Renal cortical epithelial cell (primary cell): ENCODE data around the gene ACBD3. TPM values are rescaled to one million over a fixed set of nuclear protein-coding genes. Genes with fewer than 3 reads are reported as not detected.

Experiments used
- DNase-seq: peaks from one replicate; pipeline ENCODE4 v3.0.0-alpha.2; 2011; ENCODE audit warnings: low read depth
- total RNA-seq: library from RNA; depleted of rRNA; stranded (reverse); fragments of >200 nt; gene quantifications from 2 replicates; pipeline ENCODE4 v1.2.3, GENCODE V29; 2014

ACBD3 gene
- total RNA-seq, 1 donor from 2014 or later, result 66.5 TPM

DNA sequence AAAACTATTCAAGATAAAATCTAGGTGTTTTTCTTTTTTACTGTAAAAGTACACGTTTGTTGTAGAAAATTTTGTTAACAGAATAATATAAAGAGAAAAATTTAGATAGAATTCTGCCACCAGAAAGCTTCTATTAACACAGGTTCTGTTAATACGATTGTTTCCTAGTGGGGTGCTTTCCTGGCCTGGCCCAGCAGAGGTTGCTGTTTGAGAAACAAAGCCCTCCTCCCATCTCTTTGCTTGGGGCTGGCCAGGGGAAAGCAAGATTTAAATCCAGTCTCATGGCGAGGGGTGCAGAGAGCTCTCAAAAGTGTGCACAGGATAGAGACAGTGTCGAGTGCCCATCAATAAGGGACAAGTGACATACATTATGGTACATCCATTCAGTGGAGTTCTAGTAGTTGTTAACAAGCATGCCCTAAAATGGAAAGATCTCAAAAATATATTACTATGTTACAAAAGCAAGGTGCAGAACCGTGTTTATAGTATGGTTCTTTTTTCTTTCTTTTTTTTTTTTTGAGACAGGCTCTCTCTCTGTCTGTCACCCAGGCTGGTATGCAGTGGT, 14.6 kb upstream of the ACBD3 start:
- DNase-seq, result no peak

DNA sequence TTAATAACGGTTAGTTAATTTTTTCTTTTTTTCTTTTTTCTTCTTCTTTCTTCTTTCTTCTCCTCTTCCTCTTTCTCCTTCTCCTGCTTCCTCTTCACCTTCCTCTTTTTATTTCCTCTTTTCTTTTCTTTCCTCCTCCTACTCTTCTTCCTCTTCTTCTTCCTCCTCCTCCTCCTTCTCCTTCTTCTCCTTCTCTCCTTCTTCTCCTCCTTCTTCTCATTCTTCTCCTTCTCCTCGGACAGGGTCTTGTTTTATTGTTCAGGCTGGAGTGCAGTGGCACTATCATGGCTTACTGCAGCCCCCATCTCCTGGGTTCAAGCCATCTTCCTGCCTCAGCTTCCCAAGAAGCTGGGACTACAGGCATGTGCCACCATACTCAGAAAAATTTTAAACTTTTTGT, 13.4 kb upstream of the ACBD3 start:
- no peak for DNase-seq

DNA sequence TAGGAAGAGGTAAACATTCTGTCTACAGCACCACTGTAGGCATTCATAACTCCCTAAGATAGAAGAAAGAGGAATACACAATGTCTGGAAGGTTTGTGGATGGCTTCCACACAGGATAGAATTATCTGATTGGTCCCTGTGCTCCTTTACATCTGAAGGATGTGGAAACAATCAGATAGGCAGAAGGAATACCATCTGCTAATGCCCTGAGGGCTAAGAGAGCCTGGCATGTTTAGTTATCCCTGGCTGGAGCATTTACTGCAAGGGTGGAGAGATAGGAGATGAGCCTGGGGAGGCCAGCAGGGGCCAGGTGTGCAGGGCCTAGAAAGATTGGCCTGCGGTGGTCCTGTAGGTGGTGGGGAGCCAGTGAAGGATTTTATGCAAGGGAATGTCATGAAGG, 8.6 kb upstream of the ACBD3 start:
- DNase-seq, result no peak

- DNase-seq, result no peak
These were observed 839 bp upstream of the ACBD3 start for GRCh38 chr1:226187380-226187779.

DNA sequence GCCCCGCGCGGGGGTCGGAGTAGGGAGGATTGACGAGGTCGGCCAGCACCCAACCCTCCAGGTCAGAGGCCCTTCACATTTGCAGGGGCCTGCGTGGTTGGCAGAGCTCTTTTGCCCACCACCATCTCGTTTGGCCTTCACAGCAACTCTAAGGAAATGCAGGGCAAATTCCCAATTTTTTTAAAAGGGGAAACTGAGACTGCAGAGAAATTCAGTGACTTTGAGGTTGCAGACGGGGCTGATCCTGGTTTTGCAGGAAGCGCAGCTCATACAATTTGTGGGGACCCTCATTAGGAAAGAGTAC, 430 bp upstream of the ACBD3 start:
- no peak for DNase-seq

DNA sequence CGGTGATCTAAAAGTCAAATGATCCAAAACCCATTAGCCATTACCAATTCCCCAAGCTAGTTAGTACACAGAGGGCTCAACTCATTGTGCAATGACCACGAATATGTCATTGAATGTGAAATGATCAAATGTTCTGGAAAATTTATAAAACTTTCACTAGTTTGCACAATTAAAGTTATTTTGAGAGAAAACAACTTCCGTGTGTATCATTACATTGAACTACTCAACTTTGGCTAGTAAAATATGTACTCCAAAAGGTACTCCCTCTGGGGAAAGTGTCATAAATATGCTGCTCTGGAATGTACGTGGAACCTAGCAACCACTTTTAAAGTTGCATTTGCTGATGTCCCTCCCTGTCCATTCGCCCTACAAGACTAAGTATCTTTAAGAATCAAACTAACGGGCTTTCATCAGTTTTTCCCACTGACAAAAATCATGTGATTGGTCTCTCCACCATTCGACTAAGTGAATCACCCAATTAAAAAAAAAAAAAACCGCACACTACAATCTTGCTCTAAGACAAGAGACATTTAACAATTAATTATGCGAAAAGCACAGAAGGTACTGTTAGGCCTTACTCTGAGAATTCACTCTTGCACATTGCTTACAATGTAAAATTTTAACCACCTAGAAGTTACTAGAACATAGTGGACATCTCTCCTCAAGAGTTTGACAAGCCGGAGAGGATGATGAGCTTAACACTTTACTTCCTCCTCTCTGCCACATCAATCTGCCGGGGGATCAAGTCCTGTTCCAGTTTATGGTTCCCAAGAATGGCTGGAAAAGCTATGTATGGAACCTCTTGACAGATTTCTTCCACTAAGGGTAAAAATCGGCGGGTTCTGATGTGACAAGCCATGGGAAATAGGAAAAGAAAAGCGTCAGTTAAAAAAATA, 1.2 kb downstream of the ACBD3 start:
- peak; percentile 70 for DNase-seq

GRCh38 chr1:226181996-226182714, 4.4 kb downstream of the ACBD3 start:
- DNase-seq, result peak; percentile 74

- DNase-seq, result no peak
These were observed 9.7 kb downstream of the ACBD3 start for GRCh38 chr1:226176870-226177269.

GRCh38 chr1:226172589-226172988, 14.0 kb downstream of the ACBD3 start:
- DNase-seq, result no peak

GRCh38 chr1:226166341-226166740, 20.2 kb downstream of the ACBD3 start:
- DNase-seq, result peak; percentile 28

DNA sequence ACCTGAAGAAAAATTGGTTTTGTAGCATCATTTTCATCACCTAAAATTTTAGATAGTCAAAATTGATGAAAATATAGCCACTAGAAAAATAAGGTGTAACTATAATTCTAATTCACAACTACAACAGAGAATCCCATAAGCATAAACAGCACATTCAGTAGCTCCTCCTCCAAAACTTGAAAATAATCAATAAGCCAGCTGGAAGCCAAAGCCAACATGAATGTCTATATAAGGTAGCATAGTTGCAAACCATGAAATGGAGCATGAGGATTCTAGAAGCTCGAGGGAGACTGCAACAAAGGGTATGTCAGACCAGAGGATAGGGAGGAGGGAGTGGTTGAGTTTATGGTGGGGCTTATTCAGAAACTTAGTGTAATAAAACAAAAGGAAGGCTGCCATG, 22.4 kb downstream of the ACBD3 start:
- DNase-seq, result no peak

- DNase-seq, result no peak
These were observed 23.6 kb downstream of the ACBD3 start for GRCh38 chr1:226162898-226163297.

- no peak for DNase-seq
These were observed 27.6 kb downstream of the ACBD3 start for GRCh38 chr1:226158983-226159382.

GRCh38 chr1:226158457-226158856, 28.1 kb downstream of the ACBD3 start:
- no peak for DNase-seq

DNA sequence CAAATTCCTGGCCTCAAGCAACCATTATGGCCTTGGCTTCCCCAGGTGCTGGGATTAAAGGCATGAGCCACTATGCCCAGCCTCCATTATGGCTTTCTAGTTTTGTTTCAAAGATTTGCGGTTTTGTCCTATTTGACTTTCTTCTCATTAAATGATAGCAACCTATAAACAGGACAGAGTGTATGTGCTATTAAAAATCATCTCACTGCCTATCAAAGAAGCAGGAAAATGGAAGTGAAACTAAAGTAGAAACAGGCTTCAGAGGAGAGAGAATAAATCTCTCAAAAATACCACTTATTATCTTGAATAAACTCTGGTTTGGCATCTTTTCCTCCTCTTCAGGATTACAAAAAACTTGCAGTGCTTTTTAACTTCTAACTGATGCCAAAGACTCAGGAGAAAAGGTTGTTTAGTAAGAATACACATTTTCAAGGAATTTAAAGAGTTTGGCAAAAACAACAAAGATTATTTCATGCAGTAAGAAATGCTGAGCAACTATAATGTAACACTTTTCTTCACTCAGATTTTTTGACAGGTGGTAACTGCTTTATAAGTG, 28.7 kb downstream of the ACBD3 start:
- DNase-seq, result no peak

- DNase-seq, result no peak
These were observed 31.9 kb downstream of the ACBD3 start for GRCh38 chr1:226154593-226154992.

DNA sequence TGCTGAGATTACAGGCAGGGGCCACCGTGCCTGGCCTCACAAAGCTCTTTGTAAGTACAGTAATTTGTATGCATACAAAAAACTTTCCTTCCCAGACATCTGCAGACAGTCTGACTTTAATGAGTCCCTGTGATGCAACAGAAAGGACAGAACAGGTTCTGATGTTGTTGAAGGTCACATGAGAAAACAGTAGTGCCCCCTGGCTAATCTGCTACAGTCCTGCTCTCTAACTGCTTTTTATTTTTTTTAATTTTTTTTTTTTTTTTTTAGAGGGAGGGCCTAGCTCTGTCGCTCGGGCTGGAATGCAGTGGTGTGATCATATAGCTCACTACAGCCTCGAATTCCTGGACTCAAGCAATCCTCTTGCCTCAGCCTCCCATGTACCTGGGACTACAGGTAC, 36.7 kb downstream of the ACBD3 start:
- peak; percentile 36 for DNase-seq

DNA sequence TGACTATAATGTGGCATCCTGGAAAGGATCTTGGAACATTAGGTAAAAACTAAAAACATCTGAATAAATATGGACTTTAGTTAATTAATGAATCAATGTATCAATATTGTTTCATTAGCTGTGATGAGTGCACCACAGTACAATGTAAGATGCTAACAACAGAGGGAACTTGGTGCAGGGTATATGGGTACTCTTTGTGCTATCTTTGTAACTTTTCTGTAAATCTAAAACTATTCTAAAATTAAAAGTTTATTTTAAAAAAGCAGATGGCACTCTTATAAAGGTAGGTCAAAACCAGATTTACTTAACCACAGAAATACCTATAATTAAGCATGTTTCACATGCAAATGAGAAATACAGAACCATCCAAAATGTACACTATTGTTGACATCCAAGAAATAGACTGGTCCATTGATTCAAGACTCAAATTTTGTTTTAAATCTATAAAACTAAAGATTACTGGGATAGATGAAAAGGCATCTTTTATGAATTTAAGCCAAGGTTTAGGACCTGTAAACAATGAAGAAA, 38.4 kb downstream of the ACBD3 start:
- DNase-seq, result no peak

GRCh38 chr1:226144045-226144444, 42.5 kb downstream of the ACBD3 start:
- DNase-seq, result no peak

- no peak for DNase-seq
These were observed 50.8 kb downstream of the ACBD3 start for GRCh38 chr1:226135709-226136108.

DNA sequence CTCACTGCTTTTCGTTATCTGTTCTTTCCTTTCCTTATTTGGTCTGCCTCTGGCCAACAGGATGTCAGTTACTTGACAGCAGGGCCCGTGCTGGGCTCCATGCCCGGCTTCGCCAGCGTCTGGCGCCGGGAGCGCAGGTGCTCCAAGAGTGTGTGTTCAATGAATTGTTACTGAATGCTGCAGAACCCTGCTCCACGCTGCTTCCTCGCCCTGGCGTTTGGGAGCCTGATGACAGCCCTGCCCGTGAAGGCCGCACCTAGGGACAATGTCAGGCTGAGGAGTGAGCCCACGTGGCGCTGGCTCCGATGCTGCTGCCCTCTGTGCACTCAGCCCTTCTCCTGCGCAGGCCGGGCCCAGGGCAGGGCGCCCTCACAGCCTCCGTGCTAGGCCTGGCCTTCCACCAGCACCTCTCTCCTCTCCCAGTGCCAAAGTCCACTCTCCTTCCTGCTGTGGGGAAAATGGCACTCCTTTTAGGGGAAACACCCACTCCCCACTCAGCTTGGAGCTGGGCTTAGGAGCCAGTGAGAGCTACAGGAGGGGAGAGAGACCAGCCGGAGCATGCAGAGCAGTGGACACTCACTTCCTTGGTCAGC, 51.4 kb downstream of the ACBD3 start:
- DNase-seq, result no peak
